ENCODE measurements around the gene CHCHD3.

The CHCHD3 gene

DNA sequence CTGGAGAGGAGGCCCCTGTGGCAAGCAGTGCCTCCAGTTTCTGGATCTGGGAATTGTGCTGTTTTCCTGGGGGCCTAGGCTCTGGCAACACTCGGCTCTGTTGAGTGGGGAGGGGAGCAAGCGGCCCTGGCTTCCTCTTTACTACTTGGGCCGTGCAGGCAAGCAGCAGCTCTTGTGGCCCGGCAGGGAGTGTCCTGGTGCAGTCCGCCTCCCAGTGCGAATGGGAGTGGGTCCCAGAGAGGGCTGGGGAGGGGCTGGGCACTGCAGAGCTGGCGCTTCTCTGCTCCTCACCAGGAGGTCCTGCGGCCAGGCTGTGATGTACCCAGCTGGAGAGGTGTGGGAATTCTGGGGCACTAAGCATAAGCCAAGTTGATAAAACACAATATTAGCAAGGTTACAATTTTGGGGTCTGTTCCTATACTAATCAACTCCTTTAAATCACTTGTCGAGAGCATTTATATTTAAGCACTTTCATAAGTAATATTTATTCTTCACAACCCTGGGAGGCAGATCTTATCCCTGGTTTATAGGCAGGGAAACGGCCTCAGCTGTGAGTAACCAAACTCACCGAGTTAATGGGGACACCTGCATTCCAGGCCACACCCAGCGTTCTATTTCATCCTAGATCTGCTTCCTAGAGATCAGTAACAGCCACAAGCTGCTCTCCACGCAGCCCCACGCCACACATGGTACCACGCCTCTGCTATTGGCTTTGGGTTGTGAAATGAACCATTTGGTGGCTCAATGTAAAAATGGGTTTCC, 322.2 kb downstream of the CHCHD3 start:
- TF ChIP-seq, protein P1, sequence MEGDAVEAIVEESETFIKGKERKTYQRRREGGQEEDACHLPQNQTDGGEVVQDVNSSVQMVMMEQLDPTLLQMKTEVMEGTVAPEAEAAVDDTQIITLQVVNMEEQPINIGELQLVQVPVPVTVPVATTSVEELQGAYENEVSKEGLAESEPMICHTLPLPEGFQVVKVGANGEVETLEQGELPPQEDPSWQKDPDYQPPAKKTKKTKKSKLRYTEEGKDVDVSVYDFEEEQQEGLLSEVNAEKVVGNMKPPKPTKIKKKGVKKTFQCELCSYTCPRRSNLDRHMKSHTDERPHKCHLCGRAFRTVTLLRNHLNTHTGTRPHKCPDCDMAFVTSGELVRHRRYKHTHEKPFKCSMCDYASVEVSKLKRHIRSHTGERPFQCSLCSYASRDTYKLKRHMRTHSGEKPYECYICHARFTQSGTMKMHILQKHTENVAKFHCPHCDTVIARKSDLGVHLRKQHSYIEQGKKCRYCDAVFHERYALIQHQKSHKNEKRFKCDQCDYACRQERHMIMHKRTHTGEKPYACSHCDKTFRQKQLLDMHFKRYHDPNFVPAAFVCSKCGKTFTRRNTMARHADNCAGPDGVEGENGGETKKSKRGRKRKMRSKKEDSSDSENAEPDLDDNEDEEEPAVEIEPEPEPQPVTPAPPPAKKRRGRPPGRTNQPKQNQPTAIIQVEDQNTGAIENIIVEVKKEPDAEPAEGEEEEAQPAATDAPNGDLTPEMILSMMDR (IDR thresholded peaks at IDR 0.05; ENCODE audit: low read depth, low read length, missing control alignments) = no peak
- no peak for DNase-seq (ENCODE audit: low read depth)
- no peak overlapping the region for H3K4me3 ChIP-seq (ENCODE audit: low read depth, low read length)
- in situ Hi-C loops (cut with HindIII; ENCODE audit: low sequenced_read_pairs) = no loop called here

DNA sequence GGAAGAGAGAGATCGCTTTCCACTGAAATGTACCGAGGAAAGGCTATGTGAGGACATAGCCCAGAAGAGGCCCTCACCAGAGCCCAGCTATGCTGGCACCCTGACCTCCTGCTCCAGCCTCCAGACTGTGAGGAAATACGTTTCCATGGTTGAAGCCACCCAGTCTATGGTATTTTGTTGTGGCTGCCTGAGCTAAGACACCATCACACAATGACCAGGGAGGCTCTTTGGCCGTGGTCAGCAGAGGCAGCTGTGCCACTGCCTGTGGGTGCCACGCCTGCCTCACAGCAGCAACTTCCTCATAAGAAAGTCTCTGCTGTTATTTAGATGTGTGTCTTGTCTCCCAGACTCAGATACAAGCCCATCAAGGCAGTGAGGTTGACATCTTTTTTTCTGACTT, 322.9 kb downstream of the CHCHD3 start:
- TF ChIP-seq, protein P1 (IDR thresholded peaks at IDR 0.05; ENCODE audit: low read depth, low read length, missing control alignments) = no peak
- no peak overlapping the region for H3K4me3 ChIP-seq (ENCODE audit: low read depth, low read length)
- DNase-seq (ENCODE audit: low read depth) = no peak
- in situ Hi-C loops (cut with HindIII; ENCODE audit: low sequenced_read_pairs) = no loop called here

DNA sequence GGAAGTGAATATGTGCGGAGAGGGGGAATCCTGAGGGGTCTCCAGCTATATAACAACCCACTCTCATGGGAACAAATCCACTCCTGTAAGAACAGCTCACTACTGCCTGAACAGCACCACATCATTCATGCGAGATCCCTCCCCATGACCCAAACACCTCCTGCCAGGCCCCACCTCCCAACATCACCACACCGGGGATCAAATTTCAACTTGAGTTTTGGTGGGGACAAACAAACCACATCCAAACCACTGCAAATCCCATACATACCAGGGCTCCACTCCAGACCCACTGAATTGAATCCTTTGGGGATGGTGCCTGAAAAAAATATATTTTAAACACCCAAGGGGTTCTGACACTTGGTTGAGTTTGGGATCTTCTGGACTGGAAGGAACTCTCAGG, 324.1 kb downstream of the CHCHD3 start:
- no peak overlapping the region for H3K4me3 ChIP-seq (ENCODE audit: low read depth, low read length)
- in situ Hi-C loops (cut with HindIII; ENCODE audit: low sequenced_read_pairs) = no loop called here
- peak; percentile 58 for DNase-seq (ENCODE audit: low read depth)
- TF ChIP-seq, protein P1 (IDR thresholded peaks at IDR 0.05; ENCODE audit: low read depth, low read length, missing control alignments) = no peak

DNA sequence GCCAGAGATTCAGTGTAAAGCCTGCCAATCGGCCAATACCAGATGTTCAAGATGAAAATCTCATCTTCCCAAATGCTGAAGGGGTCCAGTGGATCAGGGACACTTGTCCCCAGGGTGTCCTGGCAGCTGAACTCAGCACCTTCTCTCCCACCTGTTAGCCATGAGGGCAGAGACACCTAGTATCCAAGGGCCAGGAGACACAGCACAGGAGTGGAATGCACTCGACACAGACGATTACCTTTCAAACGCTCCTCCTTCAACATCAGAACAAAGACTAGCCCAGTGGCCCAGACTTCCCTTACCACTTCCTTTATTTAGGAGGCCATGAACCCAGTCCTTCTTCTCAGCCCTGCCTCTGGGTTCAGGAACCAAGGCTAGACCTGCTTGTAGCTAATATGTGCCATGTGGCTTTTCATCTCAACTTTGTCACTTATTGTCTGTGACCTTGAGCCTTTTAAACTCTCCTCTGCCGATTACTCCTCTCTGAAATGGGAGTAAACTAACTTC, 325.4 kb downstream of the CHCHD3 start:
- DNase-seq (ENCODE audit: low read depth) = no peak
- in situ Hi-C loops (cut with HindIII; ENCODE audit: low sequenced_read_pairs) = no loop called here
- TF ChIP-seq, protein P1 (IDR thresholded peaks at IDR 0.05; ENCODE audit: low read depth, low read length, missing control alignments) = no peak
- no peak overlapping the region for H3K4me3 ChIP-seq (ENCODE audit: low read depth, low read length)

DNA sequence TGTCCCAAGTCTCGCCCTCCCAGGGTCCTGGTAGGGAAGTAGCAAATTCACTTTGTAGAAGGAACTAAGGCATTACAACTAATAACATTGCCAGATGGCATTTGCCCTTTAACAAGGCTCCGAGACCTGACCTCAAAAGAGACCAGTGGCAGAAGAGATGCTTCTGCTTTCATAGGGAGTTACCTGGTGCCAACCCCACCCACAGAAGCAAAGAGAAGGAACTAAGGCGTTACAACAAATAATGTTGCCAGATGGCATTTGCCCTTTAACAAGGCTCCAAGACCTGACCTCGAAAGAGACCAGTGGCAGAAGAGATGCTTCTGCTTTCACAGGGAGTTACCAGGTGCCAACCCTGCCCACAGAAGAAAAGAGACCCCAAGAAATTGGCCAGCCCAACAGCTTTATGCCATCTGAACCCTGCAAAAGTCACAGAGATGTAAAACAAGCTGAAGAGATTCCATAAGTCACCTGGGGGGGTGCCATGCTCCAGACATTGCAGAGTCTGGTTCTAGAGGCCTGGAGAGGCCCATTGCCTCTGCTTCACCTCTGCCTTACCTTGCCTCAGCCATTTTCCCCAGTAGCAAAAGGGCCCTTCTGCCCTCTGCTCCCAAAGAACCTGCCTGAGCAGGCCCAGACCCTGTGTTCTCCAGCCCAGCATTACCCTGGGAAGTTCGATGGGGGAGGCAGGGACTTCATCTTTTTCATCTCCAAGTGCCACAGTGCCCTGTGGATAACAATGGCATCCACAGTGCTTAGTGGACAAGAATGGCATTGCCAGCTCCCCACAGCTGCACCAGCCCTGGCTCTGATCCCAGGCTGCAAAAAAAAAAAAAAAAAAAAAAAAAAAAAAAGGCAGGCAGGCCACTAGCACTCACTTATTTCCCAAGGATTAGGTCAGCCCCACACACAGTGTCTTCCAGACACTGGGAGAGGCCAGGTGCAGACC, 326.1 kb downstream of the CHCHD3 start:
- DNase-seq (ENCODE audit: low read depth) = no peak
- in situ Hi-C loops (cut with HindIII; ENCODE audit: low sequenced_read_pairs) = no loop called here
- TF ChIP-seq, protein P1 (IDR thresholded peaks at IDR 0.05; ENCODE audit: low read depth, low read length, missing control alignments) = no peak
- H3K4me3 ChIP-seq (ENCODE audit: low read depth, low read length) = no peak overlapping the region

DNA sequence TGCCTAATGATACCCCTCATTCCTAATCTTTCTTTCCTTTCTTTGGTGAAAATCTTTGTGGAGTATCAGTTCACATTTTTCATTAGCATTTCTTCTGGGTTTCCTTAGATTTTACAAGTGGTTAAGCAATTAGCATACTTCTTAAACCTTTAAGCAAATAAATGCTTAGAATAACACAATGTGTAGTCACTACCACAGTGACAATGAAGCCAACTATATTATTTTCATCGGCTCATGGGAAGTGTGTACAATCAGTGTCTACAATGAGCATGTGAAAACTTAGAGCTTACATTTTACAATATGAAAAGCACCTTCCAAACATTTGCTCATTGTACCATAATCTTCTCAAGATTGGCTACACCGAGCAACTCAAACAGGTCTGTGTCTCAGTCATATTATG, 329.5 kb downstream of the CHCHD3 start:
- in situ Hi-C loops (cut with HindIII; ENCODE audit: low sequenced_read_pairs) = no loop called here
- TF ChIP-seq, protein P1 (IDR thresholded peaks at IDR 0.05; ENCODE audit: low read depth, low read length, missing control alignments) = no peak
- peak; percentile 65 for DNase-seq (ENCODE audit: low read depth)

More for the DNA sequence above, 329.5 kb downstream of the CHCHD3 start:
- H3K4me3 ChIP-seq (ENCODE audit: low read depth, low read length) = no peak overlapping the region

All from astrocyte of the cerebellum (primary cell).